HG02885 (cell line): ENCODE results near the gene ARID3A.
A peak's percentile ranks its signal among the peaks of the same experiment; 100 is the strongest.

Source experiments
- ATAC-seq: cut with Tn5 transposase; IDR thresholded peaks from one replicate; pipeline ENCODE4 v1.9.1; 2021; ENCODE audit warnings: mild to moderate bottlenecking; ENCODE audit not compliant: unreplicated experiment, poor library complexity

The ARID3A gene

GRCh38 chr19:911197-912033, 14.4 kb upstream of the ARID3A start:
- no peak for ATAC-seq

GRCh38 chr19:912181-913079, 13.4 kb upstream of the ARID3A start:
- ATAC-seq: peak; percentile 24

GRCh38 chr19:913080-913748, 12.6 kb upstream of the ARID3A start, which contains the start of gene R3HDM4:
Gene R3HDM4, minus strand, starts transcription at chr19:913219. Its CDS starts 62 bp downstream, at chr19:913157.
- ATAC-seq: peak; percentile 62

- ATAC-seq: no peak
Observed at GRCh38 chr19:916645-917322, 9.1 kb upstream of the ARID3A start.

- ATAC-seq: no peak
Observed at GRCh38 chr19:917323-918151, 8.3 kb upstream of the ARID3A start, which contains the start of gene KISS1R. Gene KISS1R, plus strand, starts transcription at chr19:917333. Its CDS starts 170 bp downstream, at chr19:917503.

- no peak for ATAC-seq
Observed at GRCh38 chr19:918152-918437, 7.7 kb upstream of the ARID3A start.

- ATAC-seq: no peak
Observed at GRCh38 chr19:918481-919198, 7.2 kb upstream of the ARID3A start.

- ATAC-seq: no peak
Observed at GRCh38 chr19:919199-920050, 6.4 kb upstream of the ARID3A start.

- ATAC-seq: no peak
Observed at GRCh38 chr19:920051-920864, 5.6 kb upstream of the ARID3A start.

- ATAC-seq: no peak
Observed at GRCh38 chr19:924553-925086, 1.2 kb upstream of the ARID3A start.

- peak; percentile 32 for ATAC-seq
Observed at GRCh38 chr19:925087-925525, 729 bp upstream of the ARID3A start.

GRCh38 chr19:926323-926588, 421 bp downstream of the ARID3A start:
- ATAC-seq: no peak

GRCh38 chr19:926589-927350, 935 bp downstream of the ARID3A start:
- ATAC-seq: no peak

- no peak for ATAC-seq
Observed at GRCh38 chr19:927351-927779, 1.5 kb downstream of the ARID3A start.

GRCh38 chr19:927780-928401, 2.1 kb downstream of the ARID3A start:
- no peak for ATAC-seq
